Skeletal muscle cell (primary cell): ENCODE results near the gene IQSEC3.

Source experiments
- DNase-seq: peaks from one replicate; pipeline ENCODE4 v3.0.0-alpha.2; 2010; ENCODE audit warnings: low read depth
- H3K4me3 ChIP-seq: 2 replicates; pipeline ENCODE4 v1.5.1; 2011; ENCODE audit warnings: low read depth, mild to moderate bottlenecking, control low read depth, low read length, moderate library complexity

Gene IQSEC3

GRCh38 chr12:219891-220352, 153.4 kb downstream of the IQSEC3 start:
- H3K4me3 ChIP-seq = no peak overlapping the region
- no peak for DNase-seq

- DNase-seq = no peak
- H3K4me3 ChIP-seq = no peak overlapping the region
Measured at GRCh38 chr12:220491-220890, 153.9 kb downstream of the IQSEC3 start.

- DNase-seq = no peak
- H3K4me3 ChIP-seq = no peak overlapping the region
Measured at GRCh38 chr12:220946-221550, 154.5 kb downstream of the IQSEC3 start.

GRCh38 chr12:221736-222135, 155.2 kb downstream of the IQSEC3 start:
- DNase-seq = no peak
- no peak overlapping the region for H3K4me3 ChIP-seq

GRCh38 chr12:223841-224240, 157.3 kb downstream of the IQSEC3 start:
- no peak for DNase-seq
- no peak overlapping the region for H3K4me3 ChIP-seq

GRCh38 chr12:224330-224729, 157.8 kb downstream of the IQSEC3 start:
- no peak overlapping the region for H3K4me3 ChIP-seq
- no peak for DNase-seq

GRCh38 chr12:225012-225411, 158.4 kb downstream of the IQSEC3 start:
- DNase-seq = no peak
- no peak overlapping the region for H3K4me3 ChIP-seq

GRCh38 chr12:226401-226800, 159.8 kb downstream of the IQSEC3 start:
- H3K4me3 ChIP-seq = no peak overlapping the region
- no peak for DNase-seq

GRCh38 chr12:227286-227915, 160.8 kb downstream of the IQSEC3 start:
- DNase-seq = no peak
- H3K4me3 ChIP-seq = no peak overlapping the region
